Measurements from ENCODE around the gene CHRNA5. TPM values are rescaled to one million over a fixed set of nuclear protein-coding genes. Genes with fewer than 3 reads are reported as not detected.
"Not testable (repeated sequence)": the region's sequence is repeated elsewhere in the genome, so short reads cannot be mapped to it uniquely, and the experiment has no call there.

CHRNA5 gene
- total and polyA plus RNA-seq, 2 donors, result 2.6 to 3.3 TPM

DNA sequence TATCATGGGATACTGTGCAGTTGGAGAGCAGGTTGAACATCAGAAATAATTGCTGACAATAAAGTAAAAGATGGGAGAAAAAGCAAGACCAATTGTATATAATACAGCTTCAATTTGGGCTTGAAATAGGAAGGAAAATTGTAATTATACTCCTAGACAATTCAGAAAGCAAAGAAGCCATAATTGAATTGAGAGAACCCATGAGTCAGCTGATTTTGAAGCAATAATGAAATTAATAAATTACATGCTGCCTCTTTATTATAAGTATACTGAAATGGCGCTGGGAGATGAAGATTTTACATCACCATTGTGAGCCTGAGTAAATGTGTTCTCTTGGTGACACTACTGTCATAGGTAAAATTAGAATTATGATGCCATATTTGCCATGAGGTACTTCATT, 32.3 kb downstream of the CHRNA5 start:
- H3K4me3 ChIP-seq (ENCODE audit: low read depth, low read length), result no peak overlapping the region
- 97% methylated on average over 1 of the region's 1 CpG for WGBS
- DNase-seq (ENCODE audit: extremely low spot score), result no peak
- no peak overlapping the region for H3K27ac ChIP-seq (ENCODE audit: low read depth)
- H3K4me1 ChIP-seq (ENCODE audit: insufficient read depth), result no peaks in the 10 kb centered on the region
- H3K36me3 ChIP-seq (ENCODE audit: insufficient read depth), result no peaks in the 10 kb centered on the region

- 93% methylated on average over 3 of the region's 3 CpGs for WGBS
- no peak overlapping the region for H3K4me3 ChIP-seq (ENCODE audit: low read depth, low read length)
- H3K4me1 ChIP-seq (ENCODE audit: insufficient read depth), result no peaks in the 10 kb centered on the region
- DNase-seq (ENCODE audit: extremely low spot score), result no peak
- no peaks in the 10 kb centered on the region for H3K36me3 ChIP-seq (ENCODE audit: insufficient read depth)
- H3K27ac ChIP-seq (ENCODE audit: low read depth), result no peak overlapping the region
These were observed 33.0 kb downstream of the CHRNA5 start for GRCh38 chr15:78598348-78598747.

DNA sequence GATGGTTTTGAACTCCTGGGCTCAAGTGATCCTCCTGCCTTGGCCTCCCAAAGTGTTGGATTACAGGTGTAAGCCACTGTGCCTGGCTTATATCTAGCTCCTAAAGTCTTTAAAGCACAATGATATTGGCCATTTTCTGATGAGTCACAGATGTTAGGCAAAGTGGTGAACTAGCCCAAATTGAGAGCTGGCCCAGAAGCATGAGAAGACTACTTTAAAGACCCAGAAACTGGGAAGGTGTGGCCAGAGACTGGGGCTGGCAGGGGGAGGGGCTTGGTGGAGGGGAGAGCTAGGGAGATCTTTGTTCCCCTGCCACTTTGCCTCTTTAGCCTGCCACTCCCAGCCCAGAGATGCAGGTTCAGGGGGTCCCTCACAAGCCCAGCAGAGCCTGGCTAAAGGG, 33.9 kb downstream of the CHRNA5 start:
- no peaks in the 10 kb centered on the region for H3K4me1 ChIP-seq (ENCODE audit: insufficient read depth)
- H3K27ac ChIP-seq (ENCODE audit: low read depth), result no peak overlapping the region
- no peaks in the 10 kb centered on the region for H3K36me3 ChIP-seq (ENCODE audit: insufficient read depth)
- H3K4me3 ChIP-seq (ENCODE audit: low read depth, low read length), result no peak overlapping the region
- no peak for DNase-seq (ENCODE audit: extremely low spot score)

- no peak for DNase-seq (ENCODE audit: extremely low spot score)
- 66% methylated on average over 3 of the region's 3 CpGs for WGBS
- no peak overlapping the region for H3K27ac ChIP-seq (ENCODE audit: low read depth)
- no peaks in the 10 kb centered on the region for H3K36me3 ChIP-seq (ENCODE audit: insufficient read depth)
- H3K4me3 ChIP-seq (ENCODE audit: low read depth, low read length), result no peak overlapping the region
- H3K4me1 ChIP-seq (ENCODE audit: insufficient read depth), result no peaks in the 10 kb centered on the region
These were observed 38.1 kb downstream of the CHRNA5 start for GRCh38 chr15:78603467-78603866.

DNA sequence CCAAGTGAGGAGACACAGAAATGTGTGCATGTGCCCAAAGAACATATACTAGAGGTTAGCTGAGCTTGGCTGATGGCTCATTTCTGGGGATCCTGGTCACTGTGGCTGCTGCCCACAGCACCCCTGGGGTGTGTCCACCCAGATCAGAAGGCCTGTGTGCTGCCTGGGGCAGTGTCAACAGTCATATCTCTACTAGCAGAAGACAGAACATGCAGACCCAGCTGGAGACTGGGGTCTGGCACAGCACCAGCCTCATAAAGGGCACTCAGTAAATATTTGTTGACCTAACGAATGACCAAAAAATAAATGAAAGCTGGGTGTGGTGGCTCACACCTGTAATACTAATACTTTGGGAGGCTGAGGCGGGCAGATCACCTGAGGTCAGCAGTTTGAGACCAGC, 39.1 kb downstream of the CHRNA5 start:
- no peaks in the 10 kb centered on the region for H3K4me1 ChIP-seq (ENCODE audit: insufficient read depth)
- 80% methylated on average over 2 of the region's 2 CpGs for WGBS
- no peak overlapping the region for H3K4me3 ChIP-seq (ENCODE audit: low read depth, low read length)
- no peak for DNase-seq (ENCODE audit: extremely low spot score)
- H3K27ac ChIP-seq (ENCODE audit: low read depth), result no peak overlapping the region
- H3K36me3 ChIP-seq (ENCODE audit: insufficient read depth), result no peaks in the 10 kb centered on the region

DNA sequence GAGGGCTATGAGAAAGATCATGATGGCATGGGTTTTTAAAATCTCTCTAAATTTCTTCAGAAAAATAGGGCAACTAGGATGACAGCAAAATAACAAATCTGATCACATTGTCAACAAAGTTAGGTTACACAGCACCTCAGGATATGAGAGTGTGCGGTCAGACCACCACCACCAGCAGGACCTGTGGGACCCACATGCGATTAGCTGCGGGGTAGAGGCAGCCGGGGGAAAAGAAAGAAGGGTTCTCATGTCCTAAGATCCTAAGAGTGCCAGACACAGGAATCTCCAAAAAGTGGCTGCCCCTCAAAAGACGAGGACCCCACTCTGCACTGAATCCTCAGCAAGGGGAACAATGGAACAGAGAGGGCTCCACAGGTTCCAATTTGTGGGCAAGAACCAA, 39.9 kb downstream of the CHRNA5 start:
- no peak overlapping the region for H3K4me3 ChIP-seq (ENCODE audit: low read depth, low read length)
- no peaks in the 10 kb centered on the region for H3K36me3 ChIP-seq (ENCODE audit: insufficient read depth)
- WGBS, result 93% methylated on average over 5 of the region's 5 CpGs
- no peaks in the 10 kb centered on the region for H3K4me1 ChIP-seq (ENCODE audit: insufficient read depth)
- H3K27ac ChIP-seq (ENCODE audit: low read depth), result no peak overlapping the region
- no peak for DNase-seq (ENCODE audit: extremely low spot score)

DNA sequence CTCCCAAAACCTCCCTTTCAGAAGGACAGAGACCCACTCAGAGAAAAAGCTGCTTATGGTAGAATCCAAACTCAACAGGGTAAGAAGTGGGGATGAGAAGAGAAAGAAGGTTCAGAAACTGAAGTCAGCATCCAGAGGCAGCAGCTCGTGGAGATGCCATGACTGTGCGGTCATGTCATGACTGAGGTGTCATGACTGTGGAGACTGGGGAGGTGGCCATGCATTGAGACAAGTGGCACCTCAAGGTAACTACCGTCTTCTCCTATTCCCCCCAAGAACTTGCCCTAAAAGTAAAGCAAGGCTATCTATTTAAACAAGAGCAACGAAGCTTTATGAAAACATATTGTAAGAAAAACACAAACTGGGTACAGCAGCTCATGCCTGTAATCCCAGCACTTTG, 40.4 kb downstream of the CHRNA5 start:
- DNase-seq (ENCODE audit: extremely low spot score), result no peak
- 86% methylated on average over 4 of the region's 4 CpGs for WGBS
- Histone ChIP-seq H3K4me3 (ENCODE audit: low read depth, low read length) (no peak overlapping the region), H3K36me3 (ENCODE audit: insufficient read depth) (no peaks in the 10 kb centered on the region), H3K27ac (ENCODE audit: low read depth) (no peak overlapping the region), H3K4me1 (ENCODE audit: insufficient read depth) (no peaks in the 10 kb centered on the region)

DNA sequence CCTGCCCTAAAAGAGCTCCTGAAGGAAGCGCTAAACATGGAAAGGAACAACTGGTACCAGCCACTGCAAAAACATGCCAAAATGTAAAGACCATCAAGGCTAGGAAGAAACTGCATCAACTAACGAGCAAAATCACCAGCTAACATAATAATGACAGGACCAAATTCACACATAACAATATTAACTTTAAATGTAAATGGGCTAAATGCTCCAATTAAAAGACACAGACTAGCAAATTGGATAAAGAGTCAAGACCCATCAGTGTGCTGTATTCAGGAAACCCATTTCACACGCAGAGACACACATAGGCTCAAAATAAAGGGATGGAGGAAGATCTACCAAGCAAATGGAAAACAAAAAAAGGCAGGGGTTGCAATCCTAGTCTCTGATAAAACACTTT, 44.2 kb downstream of the CHRNA5 start:
- not testable (repeated sequence) for H3K27ac ChIP-seq (ENCODE audit: low read depth); H3K36me3 ChIP-seq (ENCODE audit: insufficient read depth); H3K4me1 ChIP-seq (ENCODE audit: insufficient read depth); H3K4me3 ChIP-seq (ENCODE audit: low read depth, low read length); DNase-seq (ENCODE audit: extremely low spot score)
- 86% methylated on average over 2 of the region's 3 CpGs for WGBS

- WGBS, result 49% methylated on average over 3 of the region's 3 CpGs
- Histone ChIP-seq H3K4me1 (ENCODE audit: insufficient read depth) (no peaks in the 10 kb centered on the region), H3K4me3 (ENCODE audit: low read depth, low read length) (no peak overlapping the region), H3K36me3 (ENCODE audit: insufficient read depth) (no peaks in the 10 kb centered on the region), H3K27ac (ENCODE audit: low read depth) (no peak overlapping the region)
- DNase-seq (ENCODE audit: extremely low spot score), result no peak
These were observed 48.7 kb downstream of the CHRNA5 start for GRCh38 chr15:78614021-78614420.

DNA sequence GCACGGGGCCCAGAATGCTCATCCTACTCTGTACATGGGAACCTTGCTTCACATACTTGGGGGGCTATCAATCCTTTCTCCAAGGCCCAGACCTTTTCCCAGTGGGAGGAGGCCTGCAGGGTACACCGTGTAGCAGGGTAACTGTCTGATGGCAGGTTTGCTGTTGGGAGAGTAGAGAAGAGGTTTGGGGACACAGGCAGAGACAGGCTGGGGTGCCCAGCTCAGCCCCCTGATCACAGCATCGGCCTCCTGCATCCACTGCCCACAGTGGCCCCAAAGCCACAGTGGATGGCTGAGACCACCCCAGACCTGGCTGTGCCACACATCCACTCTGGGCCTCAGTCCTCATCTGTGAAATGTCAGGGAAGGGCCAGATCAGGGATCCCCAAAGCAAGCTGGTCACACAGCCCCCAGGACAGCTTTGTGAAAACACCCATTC, 49.9 kb downstream of the CHRNA5 start:
- Histone ChIP-seq H3K4me3 (ENCODE audit: low read depth, low read length) (no peak overlapping the region), H3K27ac (ENCODE audit: low read depth) (no peak overlapping the region), H3K4me1 (ENCODE audit: insufficient read depth) (no peaks in the 10 kb centered on the region), H3K36me3 (ENCODE audit: insufficient read depth) (no peaks in the 10 kb centered on the region)
- DNase-seq (ENCODE audit: extremely low spot score), result no peak
- 91% methylated on average over 3 of the region's 3 CpGs for WGBS

DNA sequence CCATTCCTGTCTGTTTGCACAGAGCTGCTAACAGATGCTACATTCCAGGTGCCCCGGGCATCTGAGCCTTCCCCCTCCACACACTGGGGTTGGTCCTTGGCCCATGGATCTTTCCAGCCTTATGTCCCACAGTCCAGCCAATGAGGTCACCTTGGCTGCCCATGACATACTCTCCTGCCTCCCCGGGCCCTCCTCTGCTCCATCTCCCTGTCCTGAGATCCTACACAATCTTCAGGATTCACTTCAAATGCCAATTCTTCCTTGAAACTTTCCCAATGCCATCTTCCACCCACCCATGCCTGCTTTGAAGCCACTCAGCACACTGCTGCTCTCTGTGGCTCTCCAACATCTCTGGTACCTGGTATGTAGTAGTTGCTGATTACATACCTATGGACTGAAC, 51.2 kb downstream of the CHRNA5 start:
- no peak for DNase-seq (ENCODE audit: extremely low spot score)
- Histone ChIP-seq H3K27ac (ENCODE audit: low read depth) (no peak overlapping the region), H3K4me1 (ENCODE audit: insufficient read depth) (no peaks in the 10 kb centered on the region), H3K4me3 (ENCODE audit: low read depth, low read length) (no peak overlapping the region), H3K36me3 (ENCODE audit: insufficient read depth) (no peaks in the 10 kb centered on the region)
- WGBS, result 94% methylated on average over 2 of the region's 2 CpGs

- H3K36me3 ChIP-seq (ENCODE audit: insufficient read depth), result no peaks in the 10 kb centered on the region
- H3K27ac ChIP-seq (ENCODE audit: low read depth), result no peak overlapping the region
- H3K4me1 ChIP-seq (ENCODE audit: insufficient read depth), result no peaks in the 10 kb centered on the region
- DNase-seq (ENCODE audit: extremely low spot score), result no peak
- WGBS, result 88% methylated on average over 7 of the region's 7 CpGs
- H3K4me3 ChIP-seq (ENCODE audit: low read depth, low read length), result no peak overlapping the region
These were observed 51.8 kb downstream of the CHRNA5 start for GRCh38 chr15:78617076-78617475.

- H3K4me3 ChIP-seq (ENCODE audit: low read depth, low read length), result no peak overlapping the region
- no peaks in the 10 kb centered on the region for H3K4me1 ChIP-seq (ENCODE audit: insufficient read depth)
- no peak for DNase-seq (ENCODE audit: extremely low spot score)
- WGBS, result 85% methylated on average over 5 of the region's 5 CpGs
- no peaks in the 10 kb centered on the region for H3K36me3 ChIP-seq (ENCODE audit: insufficient read depth)
- no peak overlapping the region for H3K27ac ChIP-seq (ENCODE audit: low read depth)
These were observed 52.2 kb downstream of the CHRNA5 start for GRCh38 chr15:78617516-78617915.

DNA sequence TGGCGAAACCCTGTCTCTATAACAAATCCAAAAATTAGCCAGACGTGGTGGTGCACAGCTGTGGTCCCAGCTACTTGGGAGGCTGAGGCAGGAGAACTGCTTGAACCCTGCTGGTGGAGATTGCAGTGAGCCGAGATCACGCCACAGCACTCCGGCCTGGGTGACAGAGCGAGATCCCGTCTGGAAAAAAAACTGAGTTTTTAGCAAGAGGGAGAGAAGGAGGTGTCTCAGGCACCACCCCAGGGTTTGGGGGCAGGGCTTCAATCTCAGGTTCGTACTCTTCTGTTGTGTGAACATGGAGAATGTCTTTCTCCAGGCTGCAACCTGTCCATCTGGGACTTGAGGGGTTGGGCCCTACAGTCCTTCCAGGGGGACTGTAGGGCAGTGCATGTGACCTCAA, 52.7 kb downstream of the CHRNA5 start:
- H3K27ac ChIP-seq (ENCODE audit: low read depth), result no peak overlapping the region
- no peaks in the 10 kb centered on the region for H3K4me1 ChIP-seq (ENCODE audit: insufficient read depth)
- no peak overlapping the region for H3K4me3 ChIP-seq (ENCODE audit: low read depth, low read length)
- no peaks in the 10 kb centered on the region for H3K36me3 ChIP-seq (ENCODE audit: insufficient read depth)
- WGBS, result 86% methylated on average over 8 of the region's 8 CpGs
- DNase-seq (ENCODE audit: extremely low spot score), result no peak

DNA sequence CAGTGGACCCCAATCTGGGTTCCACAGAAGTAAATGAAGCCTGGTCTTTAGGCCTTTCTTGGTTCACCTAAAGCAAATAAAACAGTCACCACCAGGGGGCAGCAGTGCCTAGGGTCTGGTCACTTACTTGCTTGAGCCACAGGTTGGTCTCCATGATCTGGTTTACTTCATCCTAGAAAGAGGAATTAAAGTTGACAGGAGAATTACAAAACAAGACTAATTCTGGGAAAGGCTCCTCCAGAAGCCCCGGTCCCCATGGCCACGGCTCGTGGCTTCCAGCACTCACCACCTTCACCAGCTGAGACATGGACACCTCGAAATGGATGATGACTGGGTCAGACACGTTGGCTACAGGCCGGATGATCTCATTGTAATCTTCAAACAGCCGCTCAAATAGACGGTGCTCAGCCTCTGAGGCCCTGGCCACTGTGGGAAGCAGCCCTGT, 53.2 kb downstream of the CHRNA5 start:
- WGBS, result 7% methylated on average over 8 of the region's 8 CpGs
- peak; percentile 84 for DNase-seq (ENCODE audit: extremely low spot score)
- Histone ChIP-seq H3K4me3 (ENCODE audit: low read depth, low read length) (no peak overlapping the region), H3K27ac (ENCODE audit: low read depth) (no peak overlapping the region), H3K36me3 (ENCODE audit: insufficient read depth) (no peaks in the 10 kb centered on the region), H3K4me1 (ENCODE audit: insufficient read depth) (no peaks in the 10 kb centered on the region)

Data from urinary bladder (tissue), 4 donors.